GM12878 (cell line): Measurements from ENCODE around the gene GKN1.

Experiments used
- EP300 ChIP-seq, 2 experiments: fragments of 150-350 bp in 1 of 2; IDR thresholded peaks; 2 replicates each; pipeline ENCODE4 v1.6.1; 2011 to 2012; ENCODE audit warnings: low read depth in 2 of 2, low read length in 2 of 2, borderline replicate concordance in 1 of 2, improper control_type of control experiment in 1 of 2, inconsistent platforms in 1 of 2; ENCODE audit not compliant: control insufficient read depth in 1 of 2
- POLR2A ChIP-seq: IDR thresholded peaks from 2 replicates; pipeline ENCODE4 v1.6.1; 2011; ENCODE audit warnings: low read depth, mild to moderate bottlenecking, low read length
- POLR2AphosphoS5 ChIP-seq: IDR thresholded peaks from 2 replicates; pipeline ENCODE4 v1.6.1; 2011; ENCODE audit warnings: mild to moderate bottlenecking, low read length, inconsistent platforms
- STAT1 ChIP-seq: fragments of 450-650 bp; conservative IDR thresholded peaks from 2 replicates; pipeline ENCODE4 v1.6.1; 2014; ENCODE audit warnings: antibody characterized with exemption, mild to moderate bottlenecking
- SUZ12 ChIP-seq: fragments of 200-600 bp; sonication (generic); IDR thresholded peaks from one replicate; pipeline ENCODE4 v1.6.1; 2018; ENCODE audit warnings: antibody characterized with exemption, mild to moderate bottlenecking; ENCODE audit not compliant: unreplicated experiment

- TF ChIP-seq POLR2AphosphoS5 (no peak), POLR2A (no peak), EP300 (IDR thresholded peaks at IDR 0.05; ENCODE audit: borderline replicate concordance in 1 of 2, control insufficient read depth in 1 of 2, low read depth in 2 of 2, low read length in 2 of 2) (no peak), SUZ12 (no peak), STAT1 (no peak)
These were observed 15.4 kb upstream of the GKN1 start for GRCh38 chr2:68959001-68959400.
